H1 (cell line): ENCODE results near the gene ABLIM1. TPM values are rescaled to one million over a fixed set of nuclear protein-coding genes. Genes with fewer than 3 reads are reported as not detected.

Source experiments
- CTCF ChIA-PET: fragments of 300-600 bp; sonication (Branson Sonifier 250); formaldehyde crosslinking; loops from one replicate; lab custom pipeline; 2021; ENCODE audit not compliant: partially characterized antibody; lab: Charles Lee
- POLR2A ChIA-PET: fragments of 300-600 bp; sonication (Branson Sonifier 250); formaldehyde crosslinking; loops from one replicate; lab custom pipeline; 2021; ENCODE audit warnings: inconsistent platforms; ENCODE audit not compliant: partially characterized antibody; lab: Charles Lee
- DNase-seq, 2 experiments: peaks; one replicate each; pipeline versions ENCODE4 v3.0.0 to v3.0.0-alpha.2; 2010 to 2022; ENCODE audit warnings: low spot score in 2 of 2, low read depth in 1 of 2, mixed read lengths in 1 of 2
- FAIRE-seq: peaks from 2 replicates; lab custom pipeline; 2011; peaks lifted over from hg19 to GRCh38; lab: Jason Lieb, UNC
- H2AFZ ChIP-seq: 2 replicates; pipeline ENCODE4 v1.8.1; 2012; ENCODE audit warnings: low read length, inconsistent platforms
- H2AK5ac ChIP-seq: 2 replicates; pipeline ENCODE4 v1.6.1; 2013; ENCODE audit warnings: low read depth, low read length
- H2BK120ac ChIP-seq: replicated peaks from 2 replicates; pipeline ENCODE3; 2013; ENCODE audit warnings: low read depth, low read length, inconsistent platforms
- H2BK12ac ChIP-seq: 2 replicates; pipeline ENCODE4 v1.6.1; 2013; ENCODE audit warnings: low read depth, low read length
- H2BK15ac ChIP-seq: 2 replicates; pipeline ENCODE4 v1.6.1; 2013; ENCODE audit warnings: low read length
- H2BK20ac ChIP-seq: 2 replicates; pipeline ENCODE4 v1.6.1; 2013; ENCODE audit warnings: low read length
- H2BK5ac ChIP-seq: 2 replicates; pipeline ENCODE4 v1.6.1; 2013; ENCODE audit warnings: low read depth, low read length
- H3K14ac ChIP-seq: 2 replicates; pipeline ENCODE4 v1.6.1; 2013; ENCODE audit warnings: inconsistent platforms; ENCODE audit not compliant: insufficient read length
- H3K18ac ChIP-seq: 2 replicates; pipeline ENCODE4 v1.6.1; 2013; ENCODE audit warnings: low read length; ENCODE audit errors: extremely low read depth
- H3K23ac ChIP-seq: 2 replicates; pipeline ENCODE4 v1.6.1; 2013; ENCODE audit warnings: inconsistent platforms; ENCODE audit not compliant: insufficient read length
- H3K23me2 ChIP-seq: 2 replicates; pipeline ENCODE4 v1.6.1; 2013; ENCODE audit warnings: low read depth, low read length
- H3K27ac ChIP-seq: 2 replicates; pipeline ENCODE4 v1.6.1; 2011; ENCODE audit warnings: low read depth, low read length, inconsistent platforms
- H3K27me3 ChIP-seq, 4 experiments: replicated peaks in 1 of 4; 1 replicate in 1 of 4; 2 replicates in 3 of 4; pipeline versions ENCODE4 v1.6.1 to v1.8.1; 2011 to 2013; ENCODE audit warnings: low read length in 3 of 4, mild to moderate bottlenecking in 3 of 4, inconsistent platforms in 2 of 4, mixed read lengths in 2 of 4, moderate library complexity in 1 of 4; ENCODE audit not compliant: control insufficient read depth in 3 of 4, insufficient read depth in 3 of 4; ENCODE audit errors: extremely low read depth in 1 of 4
- H3K36me3 ChIP-seq, 4 experiments: 2 replicates each; pipeline versions ENCODE4 v1.6.1 to v1.8.1; 2011 to 2013; ENCODE audit warnings: mild to moderate bottlenecking in 4 of 4, low read length in 3 of 4, moderate library complexity in 2 of 4, control low read depth in 1 of 4, inconsistent platforms in 1 of 4; ENCODE audit not compliant: insufficient read depth in 4 of 4, control insufficient read depth in 2 of 4
- H3K4ac ChIP-seq: replicated peaks from 2 replicates; pipeline ENCODE3; 2013; ENCODE audit warnings: low read length, low read depth, mixed read lengths, inconsistent platforms; ENCODE audit not compliant: insufficient read length
- H3K4me1 ChIP-seq, 4 experiments: replicated peaks in 1 of 4; 1 replicate in 1 of 4; 2 replicates in 3 of 4; pipeline versions ENCODE4 v1.6.1 to v1.8.1; 2011 to 2013; ENCODE audit warnings: low read length in 3 of 4, inconsistent platforms in 2 of 4, mixed read lengths in 1 of 4; ENCODE audit not compliant: insufficient read depth in 4 of 4, control insufficient read depth in 3 of 4
- H3K4me2 ChIP-seq, 2 experiments: 2 replicates each; pipeline versions ENCODE4 v1.6.1 to v1.8.1; 2011 to 2013; ENCODE audit warnings: low read depth in 2 of 2, low read length in 2 of 2, control low read depth in 1 of 2, inconsistent platforms in 1 of 2, mild to moderate bottlenecking in 1 of 2; ENCODE audit not compliant: insufficient read depth in 1 of 2
- H3K4me3 ChIP-seq, 4 experiments: fragments of 200-600, 300-600 bp in 1 of 4; sonication (generic), shearing (Covaris generic), sonication (Bioruptor Twin) in 1 of 4; 2 replicates each; pipeline versions ENCODE4 v1.5.1 to v1.8.1; 2011 to 2016; ENCODE audit warnings: low read length in 4 of 4, low read depth in 3 of 4, control low read depth in 2 of 4, inconsistent platforms in 2 of 4, mild to moderate bottlenecking in 2 of 4, mixed read lengths in 1 of 4, moderate library complexity in 1 of 4; ENCODE audit not compliant: insufficient read depth in 2 of 4; ENCODE audit errors: extremely low read depth in 1 of 4
- H3K56ac ChIP-seq: replicated peaks from 2 replicates; pipeline ENCODE3; 2013; ENCODE audit warnings: low read depth, mild to moderate bottlenecking, mixed read lengths, low read length, inconsistent platforms; ENCODE audit not compliant: insufficient read length
- H3K79me1 ChIP-seq: 2 replicates; pipeline ENCODE4 v1.6.1; 2013; ENCODE audit warnings: low read depth, low read length, control low read depth
- H3K79me2 ChIP-seq, 2 experiments: 2 replicates each; pipeline versions ENCODE4 v1.6.1 to v1.8.1; 2012 to 2013; ENCODE audit warnings: low read length in 2 of 2, mild to moderate bottlenecking in 2 of 2, inconsistent platforms in 1 of 2; ENCODE audit not compliant: insufficient read depth in 2 of 2, control insufficient read depth in 1 of 2
- H3K9ac ChIP-seq, 4 experiments: replicated peaks in 1 of 4; 1 replicate in 1 of 4; 2 replicates in 3 of 4; pipeline versions ENCODE4 v1.6.1 to v1.8.1; 2011 to 2013; ENCODE audit warnings: low read depth in 3 of 4, low read length in 3 of 4, control low read depth in 2 of 4, mild to moderate bottlenecking in 2 of 4, moderate library complexity in 2 of 4, inconsistent platforms in 1 of 4; ENCODE audit errors: extremely low read depth in 1 of 4
- H3K9me3 ChIP-seq, 2 experiments: 2 replicates each; pipeline versions ENCODE4 v1.6.1 to v1.8.1; 2012 to 2013; ENCODE audit warnings: mild to moderate bottlenecking in 2 of 2, moderate library complexity in 2 of 2, control low read depth in 1 of 2, inconsistent platforms in 1 of 2, low read depth in 1 of 2, low read length in 1 of 2, mixed read lengths in 1 of 2; ENCODE audit not compliant: insufficient read depth in 2 of 2
- H4K20me1 ChIP-seq, 2 experiments: replicated peaks in 1 of 2; 2 replicates each; pipeline versions ENCODE3 to v1.8.1; 2011 to 2013; ENCODE audit warnings: inconsistent platforms in 2 of 2, low read length in 2 of 2, mild to moderate bottlenecking in 1 of 2; ENCODE audit not compliant: insufficient read depth in 2 of 2, control insufficient read depth in 1 of 2
- H4K5ac ChIP-seq: 2 replicates; pipeline ENCODE4 v1.6.1; 2013; ENCODE audit warnings: low read length, low read depth, mixed read lengths, inconsistent platforms; ENCODE audit not compliant: insufficient read length
- H4K8ac ChIP-seq: 2 replicates; pipeline ENCODE4 v1.8.0; 2013; ENCODE audit warnings: mild to moderate bottlenecking, moderate library complexity, low read length, inconsistent platforms; ENCODE audit not compliant: insufficient read depth; ENCODE audit errors: extremely low read depth
- H4K91ac ChIP-seq: replicated peaks from 2 replicates; pipeline ENCODE3; 2013; ENCODE audit warnings: low read length, mixed read lengths, inconsistent platforms; ENCODE audit not compliant: insufficient read length
- ATF2 ChIP-seq: IDR thresholded peaks from 2 replicates; pipeline ENCODE4 v1.6.1; 2012; ENCODE audit warnings: low read length, inconsistent platforms
- CHD2 ChIP-seq: IDR thresholded peaks from 2 replicates; pipeline ENCODE4 v1.6.1; 2012; ENCODE audit warnings: low read length, improper control_type of control experiment
- EP300 ChIP-seq, 2 experiments: IDR thresholded peaks; 1 replicate in 1 of 2; 2 replicates in 1 of 2; pipeline ENCODE4 v1.6.1; 2011 to 2012; ENCODE audit warnings: low read depth in 2 of 2, low read length in 2 of 2, mild to moderate bottlenecking in 2 of 2, borderline replicate concordance in 1 of 2, inconsistent platforms in 1 of 2, moderate library complexity in 1 of 2
- KDM1A ChIP-seq: fragments of 200-600, 300-600 bp; sonication (generic); IDR thresholded peaks from 2 replicates; pipeline ENCODE4 v1.7.1; 2016; ENCODE audit warnings: mild to moderate bottlenecking, low read length, borderline replicate concordance
- MAX ChIP-seq: IDR thresholded peaks from 2 replicates; pipeline ENCODE4 v1.6.1; 2012; ENCODE audit warnings: inconsistent platforms
- RBBP5 ChIP-seq: IDR thresholded peaks from 2 replicates; pipeline ENCODE4 v1.7.1; 2012; ENCODE audit warnings: low read depth, mild to moderate bottlenecking, inconsistent platforms, low read length, moderate library complexity, borderline replicate concordance
- RNF2 ChIP-seq: fragments of 200-900, 300-1000 bp; sonication (generic); IDR thresholded peaks from 2 replicates; pipeline ENCODE4 v1.7.1; 2016; ENCODE audit warnings: borderline replicate concordance, low read depth, mild to moderate bottlenecking, antibody characterized with exemption, low read length; ENCODE audit not compliant: poor library complexity, severe bottlenecking; ENCODE audit errors: missing control alignments
- SAP30 ChIP-seq: fragments of 300-600 bp; sonication (generic); IDR thresholded peaks from 2 replicates; pipeline ENCODE4 v1.7.1; 2012; ENCODE audit warnings: low read length, moderate library complexity, mild to moderate bottlenecking, inconsistent platforms; ENCODE audit not compliant: insufficient read depth, insufficient replicate concordance
- SRF ChIP-seq: IDR thresholded peaks from 2 replicates; pipeline ENCODE4 v1.6.1; 2011; ENCODE audit warnings: mild to moderate bottlenecking, low read depth, low read length, moderate library complexity
- TEAD4 ChIP-seq: IDR thresholded peaks from 2 replicates; pipeline ENCODE4 v1.6.1; 2012; ENCODE audit warnings: low read depth, low read length, inconsistent platforms, mixed read lengths
- WGBS, 2 experiments: shearing (Covaris generic) in 1 of 2; methylation state at CpG; one replicate each; pipeline versions ENCODE4 v1.1.6 to v1.1.7; 2013 to 2015; ENCODE audit warnings: low lambda C conversion rate in 2 of 2, mixed read lengths in 2 of 2, inconsistent platforms in 1 of 2, low coverage in 1 of 2, missing lambda C conversion rate in 1 of 2; ENCODE audit not compliant: insufficient replicate concordance in 2 of 2, insufficient coverage in 1 of 2, insufficient read length in 1 of 2; ENCODE audit errors: extremely low coverage in 1 of 2, missing lambda C conversion rate in 1 of 2; 5-methylcytosine and 5-hydroxymethylcytosine counted together
- polyA plus RNA-seq, 7 experiments: library from polyadenylated mRNA; depleted of rRNA in 3 of 7; stranded (reverse) in 5 of 7; unstranded in 2 of 7; fragments of >200 nt in 5 of 7; fragments of 200-250 nt in 2 of 7; gene quantifications; 1 replicate in 5 of 7; 2 replicates in 1 of 7; 4 replicates in 1 of 7; pipeline versions ENCODE4 v1.2.1 to v1.2.3, GENCODE V29; 2011 to 2013; ENCODE audit warnings: missing spikeins in 2 of 7, mixed read lengths in 2 of 7
- total RNA-seq: library from RNA; stranded (reverse); fragmentation: NEBNext Ultra II Directional; extraction: Animal tissue kit (Norgen Biotek cat#: 25700); gene quantifications from 2 replicates; pipeline ENCODE4 v1.2.1, GENCODE V29; 2021

ABLIM1 gene
- total and polyA plus RNA-seq, 2 of the 8 experiments (the other 6 are each of a cell fraction or from before 2014, with no cell fraction given): 51.2 to 51.7 TPM

- DNase-seq (no peak), FAIRE-seq (no peak)
- peaks cover 0 to 2% of the 10 kb centered on the region in 2 experiments for H4K20me1 ChIP-seq
- CTCF ChIA-PET: interaction anchor here (0.6 to 8.6 kb wide), 7 partner anchors 9 to 220 kb away, joined by 3 to 38 read pairs (median 4); no protein-coding TSS in a partner anchor
- H4K5ac ChIP-seq: no peak overlapping the region
- no peaks in the 10 kb centered on the region for H3K36me3 ChIP-seq
- H3K27ac ChIP-seq: no peak overlapping the region
- H2BK5ac ChIP-seq: no peak overlapping the region
- peak overlapping the region; percentile 25; the same call in 1 of the 2 replicates for H2AK5ac ChIP-seq
- peaks cover 3 to 61% of the 10 kb centered on the region in 2 experiments; a peak in 3 of 4 replicates for H3K79me2 ChIP-seq
- no peak overlapping the region for H3K23ac ChIP-seq
- H3K9me3 ChIP-seq: no peaks in the 10 kb centered on the region
- no peak overlapping the region for H2BK120ac ChIP-seq
- 92% methylated on average over 3 of the region's 3 CpGs; no CpG with 5 or more reads in 1 of the 2 experiments for WGBS, 2 experiments
- no peak overlapping the region for H3K4me3 ChIP-seq
- H3K18ac ChIP-seq: no peak overlapping the region
- no peak overlapping the region for H3K9ac ChIP-seq
- no peak overlapping the region for H2AFZ ChIP-seq
- peak overlapping the region; percentile 29; the same call in 1 of the 2 replicates for H2BK12ac ChIP-seq
- peaks cover 0 to 1% (median 0%) of the 10 kb centered on the region in 4 experiments; a peak in 1 of 7 replicates for H3K27me3 ChIP-seq
- H3K56ac ChIP-seq: no peak overlapping the region
- H3K4me2 ChIP-seq: no peak overlapping the region
- POLR2A ChIA-PET: no interaction called here
- H3K23me2 ChIP-seq: peaks cover 5% of the 10 kb centered on the region
- H3K14ac ChIP-seq: no peak overlapping the region
- peak overlapping the region; percentile 59 for H3K4ac ChIP-seq
- H4K91ac ChIP-seq: no peak overlapping the region
- H3K79me1 ChIP-seq: 0 out of 2 replicates have a peak, but pooled peaks cover 3% of the 10 kb centered on the region
- H4K8ac ChIP-seq: no peak overlapping the region
- H2BK20ac ChIP-seq: no peak overlapping the region
- H2BK15ac ChIP-seq: no peak overlapping the region
- H3K4me1 ChIP-seq: peaks cover 6 to 30% (median 9%) of the 10 kb centered on the region in 4 experiments; a peak in 5 of 7 replicates
- no peak for TF ChIP-seq EP300 (IDR thresholded peaks at IDR 0.05; ENCODE audit: borderline replicate concordance in 1 of 2, low read depth in 2 of 2, low read length in 2 of 2)
- no peak for TF ChIP-seq CHD2
- no peak for TF ChIP-seq KDM1A
- TF ChIP-seq MAX: no peak
- TF ChIP-seq ATF2: no peak
- no peak for TF ChIP-seq RBBP5
- TF ChIP-seq RNF2: no peak
- TF ChIP-seq SAP30: no peak
- TF ChIP-seq TEAD4: no peak
- TF ChIP-seq SRF: no peak
These were observed 134.2 kb downstream of the ABLIM1 start for GRCh38 chr10:114523876-114524275.
